ENCODE data around the gene SMARCA4.

SMARCA4 gene

GRCh38 chr19:11035441-11036377 is 74.9 kb downstream of the SMARCA4 start:
- peak; percentile 94 for DNase-seq (ENCODE audit: low spot score)

- no peak for DNase-seq (ENCODE audit: low spot score)
These were observed 77.7 kb downstream of the SMARCA4 start for GRCh38 chr19:11038511-11038910.

GRCh38 chr19:11041194-11041593 is 80.4 kb downstream of the SMARCA4 start:
- DNase-seq (ENCODE audit: low spot score): no peak

- DNase-seq (ENCODE audit: low spot score): no peak
These were observed 81.3 kb downstream of the SMARCA4 start for GRCh38 chr19:11041966-11042627.

- no peak for DNase-seq (ENCODE audit: low spot score)
These were observed 83.6 kb downstream of the SMARCA4 start for GRCh38 chr19:11044431-11044830.

- no peak for DNase-seq (ENCODE audit: low spot score)
These were observed 84.7 kb downstream of the SMARCA4 start for GRCh38 chr19:11045536-11045935.

- DNase-seq (ENCODE audit: low spot score): no peak
These were observed 86.0 kb downstream of the SMARCA4 start for GRCh38 chr19:11046605-11047354.

GRCh38 chr19:11047866-11048265 is 87.0 kb downstream of the SMARCA4 start:
- DNase-seq (ENCODE audit: low spot score): no peak

GRCh38 chr19:11050323-11051114 is 89.7 kb downstream of the SMARCA4 start:
- DNase-seq (ENCODE audit: low spot score): no peak

- no peak for DNase-seq (ENCODE audit: low spot score)
These were observed 93.0 kb downstream of the SMARCA4 start for GRCh38 chr19:11053817-11054195.

GRCh38 chr19:11054200-11054599 is 93.4 kb downstream of the SMARCA4 start:
- DNase-seq (ENCODE audit: low spot score): no peak

- no peak for DNase-seq (ENCODE audit: low spot score)
These were observed 93.8 kb downstream of the SMARCA4 start for GRCh38 chr19:11054628-11055027.

GRCh38 chr19:11058246-11059030 is 97.6 kb downstream of the SMARCA4 start:
- no peak for DNase-seq (ENCODE audit: low spot score)

GRCh38 chr19:11059511-11060358 is 98.9 kb downstream of the SMARCA4 start:
- no peak for DNase-seq (ENCODE audit: low spot score)

- DNase-seq (ENCODE audit: low spot score): no peak
These were observed 101.1 kb downstream of the SMARCA4 start for GRCh38 chr19:11061952-11062351.

- DNase-seq (ENCODE audit: low spot score): no peak
These were observed 102.6 kb downstream of the SMARCA4 start for GRCh38 chr19:11063434-11063833.

GRCh38 chr19:11064831-11065303 is 104.0 kb downstream of the SMARCA4 start:
- DNase-seq (ENCODE audit: low spot score): peak; percentile 31

- no peak for DNase-seq (ENCODE audit: low spot score)
These were observed 105.5 kb downstream of the SMARCA4 start for GRCh38 chr19:11066326-11066725.

GRCh38 chr19:11067356-11068113 is 106.7 kb downstream of the SMARCA4 start:
- no peak for DNase-seq (ENCODE audit: low spot score)
